ENCODE measurements around the gene CEP63.

- TF ChIP-seq CTCF (IDR thresholded peaks at IDR 0.05; ENCODE audit: control extremely low read depth in 1 of 3, insufficient read depth in 1 of 3, low read depth in 1 of 3, low read length in 3 of 3): no peak
- TF ChIP-seq MAX (IDR thresholded peaks at IDR 0.05): no peak
Measured at GRCh38 chr3:134598763-134599545, 113.1 kb downstream of the CEP63 start.

All from H1 (cell line).